Panc1 (cell line): ENCODE results near the gene PRUNE2.

ENCODE experiments used
- CTCF ChIP-seq: fragments of 450-650 bp; IDR thresholded peaks from 2 replicates; pipeline ENCODE4 v1.5.1; 2017; ENCODE audit warnings: mild to moderate bottlenecking
- POLR2AphosphoS5 ChIP-seq: IDR thresholded peaks from 2 replicates; pipeline ENCODE4 v1.6.1; 2012; ENCODE audit warnings: mild to moderate bottlenecking, low read depth, low read length, moderate library complexity

GRCh38 chr9:76803083-76803482 lies 102.8 kb downstream of the PRUNE2 start:
- TF ChIP-seq POLR2AphosphoS5 (no peak), CTCF (no peak)
